HCT116 (cell line): Measurements from ENCODE around the gene ARRDC5.

Experiments
- EZH2 ChIP-seq: fragments of 200-600 bp; sonication (generic); IDR thresholded peaks from 2 replicates; pipeline ENCODE4 v1.6.1; 2017; ENCODE audit warnings: antibody characterized with exemption, mixed run types
- JUND ChIP-seq: IDR thresholded peaks from 2 replicates; pipeline ENCODE4 v1.6.1; 2012
- POLR2A ChIP-seq: IDR thresholded peaks from 2 replicates; pipeline ENCODE4 v1.7.0; 2011; ENCODE audit warnings: borderline replicate concordance; ENCODE audit not compliant: insufficient read depth, insufficient read length; ENCODE audit errors: extremely low read depth
- RAD21 ChIP-seq: IDR thresholded peaks from 2 replicates; pipeline ENCODE4 v1.6.1; 2012; ENCODE audit warnings: low read depth, mild to moderate bottlenecking
- SIN3A ChIP-seq: IDR thresholded peaks from 2 replicates; pipeline ENCODE4 v1.6.1; 2012; ENCODE audit warnings: low read depth
- SP1 ChIP-seq: IDR thresholded peaks from 2 replicates; pipeline ENCODE4 v1.6.1; 2012; ENCODE audit warnings: low read depth
- ZNF274 ChIP-seq: fragments of 200-500 bp; sonication (Bioruptor generic); IDR thresholded peaks from 2 replicates; pipeline ENCODE4 v1.6.1; 2014; ENCODE audit warnings: mild to moderate bottlenecking, low read depth, low read length, inconsistent platforms
- TF ChIP-seq, protein P1 (sequence below), 3 experiments: fragments of 200-600 bp in 1 of 3; sonication (generic) in 1 of 3; IDR thresholded peaks in 2 of 3; conservative IDR thresholded peaks in 1 of 3; 2 replicates each; pipeline ENCODE4 v1.5.1; 2012 to 2017; ENCODE audit warnings: low read depth in 2 of 3, low read length in 2 of 3, antibody characterized with exemption in 1 of 3, borderline replicate concordance in 1 of 3, control low read depth in 1 of 3, mild to moderate bottlenecking in 1 of 3, mixed read lengths in 1 of 3, mixed run types in 1 of 3, moderate library complexity in 1 of 3; ENCODE audit not compliant: insufficient read depth in 1 of 3

DNA sequence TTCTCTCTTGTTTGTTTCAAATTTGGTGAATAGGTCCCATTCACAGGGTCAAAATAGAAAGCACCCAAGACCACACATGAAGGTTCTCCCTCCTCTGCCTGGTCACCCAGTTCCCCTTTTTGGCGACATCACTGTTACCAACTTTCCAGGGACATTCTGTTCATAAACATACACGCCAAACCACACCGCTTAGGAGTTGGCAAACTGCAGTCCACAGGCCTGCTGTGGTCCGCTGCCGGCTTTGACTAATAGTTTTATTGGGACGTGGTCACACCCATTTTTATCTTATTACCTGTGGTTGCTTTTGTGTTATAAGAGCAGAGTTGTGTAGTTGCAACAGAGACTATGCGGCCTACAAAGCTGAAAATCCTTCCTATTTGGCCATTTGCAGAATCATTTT is 30.8 kb upstream of the ARRDC5 start:
- TF ChIP-seq, protein P1, sequence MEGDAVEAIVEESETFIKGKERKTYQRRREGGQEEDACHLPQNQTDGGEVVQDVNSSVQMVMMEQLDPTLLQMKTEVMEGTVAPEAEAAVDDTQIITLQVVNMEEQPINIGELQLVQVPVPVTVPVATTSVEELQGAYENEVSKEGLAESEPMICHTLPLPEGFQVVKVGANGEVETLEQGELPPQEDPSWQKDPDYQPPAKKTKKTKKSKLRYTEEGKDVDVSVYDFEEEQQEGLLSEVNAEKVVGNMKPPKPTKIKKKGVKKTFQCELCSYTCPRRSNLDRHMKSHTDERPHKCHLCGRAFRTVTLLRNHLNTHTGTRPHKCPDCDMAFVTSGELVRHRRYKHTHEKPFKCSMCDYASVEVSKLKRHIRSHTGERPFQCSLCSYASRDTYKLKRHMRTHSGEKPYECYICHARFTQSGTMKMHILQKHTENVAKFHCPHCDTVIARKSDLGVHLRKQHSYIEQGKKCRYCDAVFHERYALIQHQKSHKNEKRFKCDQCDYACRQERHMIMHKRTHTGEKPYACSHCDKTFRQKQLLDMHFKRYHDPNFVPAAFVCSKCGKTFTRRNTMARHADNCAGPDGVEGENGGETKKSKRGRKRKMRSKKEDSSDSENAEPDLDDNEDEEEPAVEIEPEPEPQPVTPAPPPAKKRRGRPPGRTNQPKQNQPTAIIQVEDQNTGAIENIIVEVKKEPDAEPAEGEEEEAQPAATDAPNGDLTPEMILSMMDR (IDR thresholded peaks at IDR 0.05 in 2 of 3, conservative IDR thresholded peaks at IDR 0.05 in 1 of 3; ENCODE audit: borderline replicate concordance in 1 of 3, insufficient read depth in 1 of 3, low read depth in 2 of 3, low read length in 2 of 3) = no peak
- TF ChIP-seq JUND (no peak), POLR2A (no peak), SIN3A (no peak), SP1 (no peak), EZH2 (no peak), ZNF274 (no peak), RAD21 (no peak)
